Transverse colon (tissue), 4 donors: ENCODE measurements around the gene HS3ST5.

Experiments used
- EP300 ChIP-seq: sonication (generic); formaldehyde crosslinking; IDR thresholded peaks from one replicate; pipeline ENCODE4 v1.6.1; 2017; ENCODE audit warnings: antibody characterized with exemption, low read depth
- POLR2AphosphoS5 ChIP-seq, 3 donors: sonication (generic); formaldehyde crosslinking; IDR thresholded peaks; one replicate each; pipeline ENCODE4 v1.6.1; 2016; ENCODE audit warnings: antibody characterized with exemption in 3 of 3
- TF ChIP-seq, protein P1 (sequence below), 5 experiments: fragments of 200-600 bp in 3 of 5; fragments of 450-650 bp in 2 of 5; sonication (generic) in 3 of 5; IDR thresholded peaks; 1 replicate in 2 of 5; 2 replicates in 3 of 5; pipeline ENCODE4 v1.5.1; 2016 to 2017; ENCODE audit warnings: antibody characterized with exemption in 5 of 5, inconsistent platforms in 3 of 5, mild to moderate bottlenecking in 2 of 5, moderate library complexity in 1 of 5

DNA sequence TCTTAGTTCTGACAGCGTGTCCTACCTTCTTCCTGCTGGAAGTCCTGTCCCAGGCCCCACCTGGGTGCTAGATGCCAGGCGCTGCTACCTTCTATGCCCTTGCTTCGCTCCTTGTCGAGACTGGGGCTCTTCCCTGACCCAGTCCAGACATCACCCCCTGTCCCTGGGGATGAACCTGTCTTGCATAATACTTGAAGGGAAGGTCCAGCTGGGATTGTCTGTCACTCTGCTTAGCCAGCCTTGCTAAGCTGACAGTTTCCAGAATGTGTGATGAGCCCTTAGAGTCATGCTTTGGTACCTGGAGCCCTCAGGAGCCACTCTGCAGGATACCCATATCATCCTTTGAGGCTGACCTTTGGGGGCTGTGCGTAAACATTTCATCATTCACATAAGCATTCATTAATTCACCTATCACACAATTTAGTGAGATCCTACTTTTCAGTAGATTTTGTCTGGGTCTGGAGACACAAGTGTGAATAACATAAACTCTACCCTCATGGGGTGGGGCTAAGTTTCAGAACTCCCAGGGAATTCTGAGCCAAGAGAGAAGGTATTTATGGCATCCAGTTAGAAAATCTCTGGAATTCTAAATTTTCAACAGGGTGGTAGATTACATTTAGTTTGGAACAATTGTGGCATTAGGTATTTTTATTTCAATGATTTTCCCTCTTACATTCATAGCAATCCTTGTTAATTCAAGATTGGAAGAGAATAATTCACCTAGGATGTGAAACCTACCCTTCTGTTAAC lies 220.7 kb downstream of the HS3ST5 start:
- TF ChIP-seq POLR2AphosphoS5 (IDR thresholded peaks at IDR 0.05) (no peak), EP300 (no peak)
- TF ChIP-seq, protein P1, sequence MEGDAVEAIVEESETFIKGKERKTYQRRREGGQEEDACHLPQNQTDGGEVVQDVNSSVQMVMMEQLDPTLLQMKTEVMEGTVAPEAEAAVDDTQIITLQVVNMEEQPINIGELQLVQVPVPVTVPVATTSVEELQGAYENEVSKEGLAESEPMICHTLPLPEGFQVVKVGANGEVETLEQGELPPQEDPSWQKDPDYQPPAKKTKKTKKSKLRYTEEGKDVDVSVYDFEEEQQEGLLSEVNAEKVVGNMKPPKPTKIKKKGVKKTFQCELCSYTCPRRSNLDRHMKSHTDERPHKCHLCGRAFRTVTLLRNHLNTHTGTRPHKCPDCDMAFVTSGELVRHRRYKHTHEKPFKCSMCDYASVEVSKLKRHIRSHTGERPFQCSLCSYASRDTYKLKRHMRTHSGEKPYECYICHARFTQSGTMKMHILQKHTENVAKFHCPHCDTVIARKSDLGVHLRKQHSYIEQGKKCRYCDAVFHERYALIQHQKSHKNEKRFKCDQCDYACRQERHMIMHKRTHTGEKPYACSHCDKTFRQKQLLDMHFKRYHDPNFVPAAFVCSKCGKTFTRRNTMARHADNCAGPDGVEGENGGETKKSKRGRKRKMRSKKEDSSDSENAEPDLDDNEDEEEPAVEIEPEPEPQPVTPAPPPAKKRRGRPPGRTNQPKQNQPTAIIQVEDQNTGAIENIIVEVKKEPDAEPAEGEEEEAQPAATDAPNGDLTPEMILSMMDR (IDR thresholded peaks at IDR 0.05), result no peak
